Measurements from ENCODE around the gene PSKH1. TPM values are rescaled to one million over a fixed set of nuclear protein-coding genes. Genes with fewer than 3 reads are reported as not detected.

PSKH1 gene
- total and polyA plus RNA-seq, 10 donors: 5.0 to 31.3 (median 20.5) TPM

- DNase-seq: no peak
- Histone ChIP-seq H3K4me1 (peaks cover 0 to 23% (median 8%) of the 10 kb centered on the region in 6 donors), H3K27me3 (replicated peaks in 1 of 7) (no peaks in the 10 kb centered on the region), H3K27ac (no peak overlapping the region), H3K4me3 (no peak overlapping the region), H3K9me3 (no peaks in the 10 kb centered on the region), H3K36me3 (peaks cover 0 to 100% (median 55%) of the 10 kb centered on the region in 6 donors)
- WGBS, 5 donors: 84 to 97% (median 94%) methylated on average over 5 to 10 of the region's 10 CpGs
- intact Hi-C loops (cut with DNase I; ENCODE audit: low total_unique reads): no loop called here
- TF ChIP-seq POLR2A (IDR thresholded peaks at IDR 0.05) (no peak), POLR2AphosphoS5 (IDR thresholded peaks at IDR 0.05) (peak in 1 of 3 donors; percentile 22)
These were observed 61.6 kb downstream of the PSKH1 start for GRCh38 chr16:67954421-67955196.

GRCh38 chr16:67957622-67958021, 64.6 kb downstream of the PSKH1 start:
- H3K27ac ChIP-seq: no peak overlapping the region
- no peaks in the 10 kb centered on the region for H3K27me3 ChIP-seq (replicated peaks in 1 of 7)
- no peak for TF ChIP-seq POLR2AphosphoS5 (IDR thresholded peaks at IDR 0.05)
- TF ChIP-seq POLR2A (IDR thresholded peaks at IDR 0.05): no peak
- TF ChIP-seq, protein P1, sequence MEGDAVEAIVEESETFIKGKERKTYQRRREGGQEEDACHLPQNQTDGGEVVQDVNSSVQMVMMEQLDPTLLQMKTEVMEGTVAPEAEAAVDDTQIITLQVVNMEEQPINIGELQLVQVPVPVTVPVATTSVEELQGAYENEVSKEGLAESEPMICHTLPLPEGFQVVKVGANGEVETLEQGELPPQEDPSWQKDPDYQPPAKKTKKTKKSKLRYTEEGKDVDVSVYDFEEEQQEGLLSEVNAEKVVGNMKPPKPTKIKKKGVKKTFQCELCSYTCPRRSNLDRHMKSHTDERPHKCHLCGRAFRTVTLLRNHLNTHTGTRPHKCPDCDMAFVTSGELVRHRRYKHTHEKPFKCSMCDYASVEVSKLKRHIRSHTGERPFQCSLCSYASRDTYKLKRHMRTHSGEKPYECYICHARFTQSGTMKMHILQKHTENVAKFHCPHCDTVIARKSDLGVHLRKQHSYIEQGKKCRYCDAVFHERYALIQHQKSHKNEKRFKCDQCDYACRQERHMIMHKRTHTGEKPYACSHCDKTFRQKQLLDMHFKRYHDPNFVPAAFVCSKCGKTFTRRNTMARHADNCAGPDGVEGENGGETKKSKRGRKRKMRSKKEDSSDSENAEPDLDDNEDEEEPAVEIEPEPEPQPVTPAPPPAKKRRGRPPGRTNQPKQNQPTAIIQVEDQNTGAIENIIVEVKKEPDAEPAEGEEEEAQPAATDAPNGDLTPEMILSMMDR (IDR thresholded peaks at IDR 0.05 in 8 of 11, conservative IDR thresholded peaks at IDR 0.05 in 3 of 11): no peak
- WGBS, 5 donors: 90 to 98% (median 97%) methylated on average over 5 to 9 of the region's 9 CpGs
- intact Hi-C loops (cut with DNase I; ENCODE audit: low total_unique reads): no loop called here
- H3K9me3 ChIP-seq: no peaks in the 10 kb centered on the region
- peaks cover 11 to 44% (median 33%) of the 10 kb centered on the region in 6 donors for H3K4me1 ChIP-seq
- no peak for DNase-seq
- no peak overlapping the region for H3K4me3 ChIP-seq
- peaks cover 0 to 99% (median 53%) of the 10 kb centered on the region in 6 donors for H3K36me3 ChIP-seq

DNA sequence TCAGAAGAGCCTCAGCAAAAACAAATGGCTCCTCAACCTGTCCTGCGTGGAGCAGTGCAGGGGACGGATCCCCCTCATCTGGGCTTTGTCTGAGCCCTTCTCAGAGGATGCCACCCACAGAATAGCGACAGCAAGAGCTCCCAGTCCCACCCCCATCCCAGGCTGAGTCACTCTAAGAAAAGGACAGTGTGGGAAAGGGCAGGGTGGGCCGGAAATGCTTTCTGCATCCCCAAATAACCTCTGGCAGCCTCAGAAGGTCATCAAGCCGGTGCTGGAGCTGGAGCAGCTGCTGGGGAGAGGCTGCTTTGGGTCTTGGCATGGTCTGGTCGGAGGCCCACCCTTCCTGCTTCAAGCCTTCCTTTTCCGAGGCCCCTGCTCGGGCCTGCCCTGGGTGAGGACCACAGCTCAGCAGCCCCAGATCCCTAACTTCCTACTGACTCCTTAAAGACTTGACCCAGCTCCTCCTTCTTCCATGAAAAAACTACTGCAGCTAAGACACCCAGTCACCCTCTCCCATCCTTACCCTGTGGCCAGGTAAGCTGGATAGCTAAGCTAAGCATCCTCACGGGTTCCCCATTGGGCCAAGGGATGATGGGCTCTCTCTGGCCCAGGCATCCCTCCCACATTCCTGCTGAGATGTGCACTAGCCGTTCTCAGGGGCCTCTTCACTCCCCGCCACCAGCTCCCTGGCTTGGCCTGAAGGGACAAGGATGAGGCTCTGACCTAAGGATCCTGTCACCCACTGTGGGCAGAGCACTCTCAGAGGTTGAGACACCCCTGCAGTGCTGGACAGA, 66.7 kb downstream of the PSKH1 start:
- H3K27ac ChIP-seq: peak overlapping the region in 6 of 8 donors; percentile 26 to 70 (median 63)
- no peaks in the 10 kb centered on the region for H3K27me3 ChIP-seq (replicated peaks in 1 of 7)
- H3K36me3 ChIP-seq: peaks cover 0 to 85% (median 43%) of the 10 kb centered on the region in 6 donors
- DNase-seq: no peak
- peak; percentile 69 to 80 (median 70) for TF ChIP-seq POLR2AphosphoS5 (IDR thresholded peaks at IDR 0.05)
- no peak for TF ChIP-seq POLR2A (IDR thresholded peaks at IDR 0.05)
- H3K4me3 ChIP-seq: no peak overlapping the region
- 67 to 80% (median 74%) methylated on average over 10 to 11 of the region's 11 CpGs for WGBS, 5 donors
- H3K9me3 ChIP-seq: no peaks in the 10 kb centered on the region
- H3K4me1 ChIP-seq: peaks cover 23 to 65% (median 45%) of the 10 kb centered on the region in 6 donors
- intact Hi-C loops (cut with DNase I; ENCODE audit: low total_unique reads): no loop called here

GRCh38 chr16:67961551-67961957, 68.5 kb downstream of the PSKH1 start:
- Histone ChIP-seq H3K36me3 (peaks cover 0 to 67% (median 37%) of the 10 kb centered on the region in 6 donors), H3K27me3 (replicated peaks in 1 of 7) (no peaks in the 10 kb centered on the region), H3K4me3 (no peak overlapping the region), H3K4me1 (peaks cover 31 to 83% (median 59%) of the 10 kb centered on the region in 6 donors), H3K9me3 (no peaks in the 10 kb centered on the region), H3K27ac (peak overlapping the region in 5 of 8 donors; percentile 59 to 70 (median 64))
- intact Hi-C loops (cut with DNase I; ENCODE audit: low total_unique reads): no loop called here
- WGBS, 5 donors: 82 to 89% (median 83%) methylated on average over 13 of the region's 13 CpGs
- DNase-seq: no peak
- TF ChIP-seq POLR2A (IDR thresholded peaks at IDR 0.05) (no peak), POLR2AphosphoS5 (IDR thresholded peaks at IDR 0.05) (peak in 1 of 3 donors; percentile 36)
- TF ChIP-seq, protein P1 (IDR thresholded peaks at IDR 0.05 in 8 of 11, conservative IDR thresholded peaks at IDR 0.05 in 3 of 11): no peak
